SK-N-SH (cell line): ENCODE measurements around the gene UAP1L1.

Experiments used
- CTCF ChIP-seq: fragments of 200-600 bp; sonication (generic); IDR thresholded peaks from 2 replicates; pipeline ENCODE4 v1.6.1; 2017; ENCODE audit warnings: antibody characterized with exemption, mild to moderate bottlenecking, moderate library complexity
- ELF1 ChIP-seq: IDR thresholded peaks from 2 replicates; pipeline ENCODE4 v1.4.0; 2012
- FOSL2 ChIP-seq: IDR thresholded peaks from 2 replicates; pipeline ENCODE4 v1.4.0; 2012; ENCODE audit warnings: low read depth, mild to moderate bottlenecking, moderate library complexity, borderline replicate concordance
- GABPA ChIP-seq: IDR thresholded peaks from 2 replicates; pipeline ENCODE4 v1.4.0; 2012; ENCODE audit warnings: low read depth, mild to moderate bottlenecking
- IRF3 ChIP-seq: fragments of 150-350 bp; IDR thresholded peaks from 2 replicates; pipeline ENCODE4 v1.6.1; 2016; ENCODE audit warnings: mild to moderate bottlenecking, low read depth, low read length
- RAD21 ChIP-seq: IDR thresholded peaks from 2 replicates; pipeline ENCODE4 v1.6.1; 2012; ENCODE audit warnings: mild to moderate bottlenecking, low read length

GRCh38 chr9:137069508-137070091 lies 7.7 kb upstream of the UAP1L1 start:
- TF ChIP-seq FOSL2 (no peak), IRF3 (no peak), CTCF (no peak), GABPA (no peak), ELF1 (no peak), RAD21 (no peak)
